ENCODE measurements around the gene SLC9B1.

SLC9B1 gene

GRCh38 chr4:102860611-102861324 is 158.7 kb downstream of the SLC9B1 start:
- Histone ChIP-seq H3K36me3 (ENCODE audit: control insufficient read depth, low read length) (peaks cover 57% of the 10 kb centered on the region), H4K20me1 (ENCODE audit: control insufficient read depth, insufficient read depth, low read depth, low read length) (no peaks in the 10 kb centered on the region), H3F3A (ENCODE audit: control insufficient read depth, insufficient read depth) (peaks cover 8% of the 10 kb centered on the region; the same call in 1 of the 2 replicates), H3K4me3 (ENCODE audit: low read length) (no peak overlapping the region), H3K9me2 (replicated peaks; ENCODE audit: control insufficient read depth, low read length) (no peaks in the 10 kb centered on the region), H3K27ac (ENCODE audit: low read depth, low read length) (no peak overlapping the region), H3K4me1 (ENCODE audit: control insufficient read depth, low read length) (peaks cover 18% of the 10 kb centered on the region), H3K79me2 (ENCODE audit: control insufficient read depth, low read length) (peaks cover 75% of the 10 kb centered on the region), H3K27me3 (ENCODE audit: control insufficient read depth, low read length) (no peaks in the 10 kb centered on the region), H3K9me3 (ENCODE audit: control insufficient read depth, insufficient read depth, low read length) (peaks cover 15% of the 10 kb centered on the region; the same call in 1 of the 2 replicates), H3K4me2 (ENCODE audit: low read length) (no peak overlapping the region)
- TF ChIP-seq EZH2phosphoT487 (IDR thresholded peaks at IDR 0.05; ENCODE audit: borderline replicate concordance, low read length) = no peak
- no peak for TF ChIP-seq CTCF (IDR thresholded peaks at IDR 0.05; ENCODE audit: low read depth, low read length, poor library complexity, severe bottlenecking)

- Histone ChIP-seq H4K20me1 (ENCODE audit: control insufficient read depth, insufficient read depth, low read depth, low read length) (no peaks in the 10 kb centered on the region), H3K27ac (ENCODE audit: low read depth, low read length) (no peak overlapping the region), H3K9me3 (ENCODE audit: control insufficient read depth, insufficient read depth, low read length) (peaks cover 15% of the 10 kb centered on the region; the same call in 1 of the 2 replicates), H3K4me1 (ENCODE audit: control insufficient read depth, low read length) (peaks cover 13% of the 10 kb centered on the region), H3K36me3 (ENCODE audit: control insufficient read depth, low read length) (peaks cover 43% of the 10 kb centered on the region), H3K79me2 (ENCODE audit: control insufficient read depth, low read length) (peaks cover 70% of the 10 kb centered on the region), H3K27me3 (ENCODE audit: control insufficient read depth, low read length) (no peaks in the 10 kb centered on the region), H3K4me3 (ENCODE audit: low read length) (no peak overlapping the region), H3K9me2 (replicated peaks; ENCODE audit: control insufficient read depth, low read length) (no peaks in the 10 kb centered on the region), H3K4me2 (ENCODE audit: low read length) (no peak overlapping the region), H3F3A (ENCODE audit: control insufficient read depth, insufficient read depth) (peaks cover 8% of the 10 kb centered on the region; the same call in 1 of the 2 replicates)
- no peak for TF ChIP-seq CTCF (IDR thresholded peaks at IDR 0.05; ENCODE audit: low read depth, low read length, poor library complexity, severe bottlenecking)
- no peak for TF ChIP-seq EZH2phosphoT487 (IDR thresholded peaks at IDR 0.05; ENCODE audit: borderline replicate concordance, low read length)
Measured at GRCh38 chr4:102858828-102859464, 160.6 kb downstream of the SLC9B1 start.
